Stimulated activated CD4-positive, alpha-beta T cell treated with anti-CD3 and anti-CD28 coated beads, Interleukin-1b, Interleukin-23, amount 100 ng/mL, for 48 hours (primary cell): ENCODE results near the gene SFRP5.

Experiments used
- DNase-seq: peaks from one replicate; pipeline ENCODE4 v3.0.0-alpha.2; 2020

Gene SFRP5

DNA sequence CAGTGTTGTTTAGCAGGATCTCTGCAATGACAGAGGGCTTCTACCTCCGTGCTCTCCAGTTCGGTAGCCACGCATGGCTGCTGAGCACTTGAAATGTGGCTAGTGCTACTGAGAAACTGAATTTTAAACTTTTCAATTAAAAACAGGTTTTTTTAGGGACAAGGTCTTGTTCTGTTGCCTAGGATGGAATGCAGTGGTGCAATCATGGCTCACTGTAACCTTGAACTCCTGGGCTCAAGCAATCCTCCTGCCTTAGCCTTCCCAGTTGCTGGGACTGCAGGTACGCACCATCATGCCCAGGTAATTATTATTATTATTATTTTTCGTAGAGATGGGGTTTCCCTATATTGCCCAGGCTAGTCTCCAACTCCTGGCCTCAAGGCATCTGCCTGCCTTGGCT lies 13.4 kb upstream of the SFRP5 start:
- no peak for DNase-seq

DNA sequence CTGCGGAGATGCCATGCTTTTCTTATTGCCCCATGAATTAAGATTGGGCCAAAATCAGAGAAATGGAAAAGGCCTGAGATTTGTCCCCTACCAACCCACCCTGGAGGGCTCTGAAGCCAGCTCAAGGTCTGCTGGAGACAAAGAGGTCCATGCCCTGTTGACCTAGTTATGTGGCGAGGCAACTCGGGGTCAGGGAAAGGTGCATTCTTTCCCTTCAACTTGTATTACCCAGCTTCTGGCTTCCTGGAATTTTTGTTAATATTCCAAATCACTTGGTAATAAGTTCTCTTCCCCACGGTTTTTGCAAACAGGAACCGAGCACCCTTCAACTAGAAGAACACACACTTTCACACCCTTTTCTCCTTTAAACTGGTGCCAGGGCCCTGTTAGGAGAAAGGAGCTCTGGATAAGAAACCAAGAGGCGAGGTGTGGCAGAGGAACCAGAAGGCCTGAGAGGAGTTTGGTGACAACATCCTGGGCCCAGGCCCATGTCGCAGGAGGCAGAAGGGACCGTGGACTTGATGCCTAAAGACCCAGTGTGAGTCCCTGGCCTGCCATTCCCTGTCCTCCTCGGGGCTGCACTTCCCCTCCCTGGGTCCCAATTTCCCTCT lies 12.5 kb upstream of the SFRP5 start:
- no peak for DNase-seq

DNA sequence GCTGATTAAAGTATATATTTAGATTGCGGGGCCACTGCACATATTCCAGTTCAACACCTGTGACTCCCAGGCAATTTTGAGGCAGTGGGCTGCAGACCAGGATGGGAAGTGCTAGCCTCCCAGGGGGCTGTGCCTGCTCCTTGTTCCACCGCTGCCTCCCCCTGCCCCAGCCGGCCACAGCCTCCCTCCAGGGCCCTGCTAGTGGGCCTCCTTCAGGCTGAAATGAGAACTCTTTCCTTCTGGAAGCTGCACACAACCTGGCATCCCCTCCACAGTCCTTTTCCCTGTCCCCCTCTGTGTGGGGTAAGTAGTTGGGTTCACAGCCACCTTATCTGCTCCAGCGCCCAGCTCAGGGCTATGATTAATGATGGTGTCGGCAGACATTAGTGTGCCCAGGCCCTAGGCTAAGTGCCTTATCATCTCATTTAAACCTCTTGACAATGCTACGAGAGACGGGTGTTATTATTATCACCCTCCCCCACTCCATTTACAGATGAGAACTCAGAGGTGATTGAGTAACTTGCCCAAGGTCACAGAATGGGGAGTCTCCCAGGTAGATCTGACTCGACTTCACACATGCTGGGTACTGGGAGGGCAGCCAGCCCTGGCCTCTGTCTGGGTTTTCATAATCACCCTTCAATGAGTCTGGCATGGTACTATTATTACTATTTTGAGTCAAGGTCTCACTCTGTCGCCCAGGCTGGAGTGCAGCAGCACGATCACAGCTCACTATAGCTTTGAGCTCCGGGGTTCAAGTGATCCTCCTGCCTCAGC lies 10.8 kb upstream of the SFRP5 start:
- no peak for DNase-seq

DNA sequence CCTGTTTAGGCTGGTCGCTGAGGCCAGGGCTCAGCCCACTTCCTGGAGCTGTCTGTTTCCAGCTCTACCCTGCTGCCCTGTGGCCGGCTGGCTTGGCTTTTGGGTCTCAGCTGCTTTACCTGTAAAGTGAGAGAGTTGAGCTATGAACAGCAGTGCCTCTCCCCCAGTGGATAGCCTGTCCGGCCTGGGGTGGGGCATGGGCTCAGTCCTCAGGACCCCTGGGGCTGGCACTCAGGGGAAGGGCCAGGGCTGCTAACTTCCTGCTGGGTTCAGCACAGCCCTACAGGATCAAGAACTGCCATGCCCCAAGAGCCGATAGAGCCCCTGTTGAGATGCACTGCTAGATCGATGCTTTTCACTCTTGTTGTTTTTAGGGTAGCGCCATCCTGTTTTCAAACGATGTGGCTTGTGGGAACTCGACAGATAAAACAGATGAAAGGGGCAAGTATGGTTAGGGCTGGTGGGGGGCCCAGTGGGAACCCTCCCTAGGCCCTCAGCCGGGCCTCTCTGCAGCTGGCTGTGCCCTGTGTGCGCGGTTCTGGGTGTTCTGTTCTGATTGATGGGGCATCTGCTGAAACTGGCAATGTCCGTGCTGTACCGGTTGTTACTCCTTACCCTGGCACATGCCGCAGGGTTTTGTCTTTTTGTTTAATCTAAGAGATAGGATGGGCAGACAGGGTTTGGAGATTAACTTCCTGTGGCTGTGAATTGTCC lies 10.0 kb upstream of the SFRP5 start:
- DNase-seq: no peak

DNA sequence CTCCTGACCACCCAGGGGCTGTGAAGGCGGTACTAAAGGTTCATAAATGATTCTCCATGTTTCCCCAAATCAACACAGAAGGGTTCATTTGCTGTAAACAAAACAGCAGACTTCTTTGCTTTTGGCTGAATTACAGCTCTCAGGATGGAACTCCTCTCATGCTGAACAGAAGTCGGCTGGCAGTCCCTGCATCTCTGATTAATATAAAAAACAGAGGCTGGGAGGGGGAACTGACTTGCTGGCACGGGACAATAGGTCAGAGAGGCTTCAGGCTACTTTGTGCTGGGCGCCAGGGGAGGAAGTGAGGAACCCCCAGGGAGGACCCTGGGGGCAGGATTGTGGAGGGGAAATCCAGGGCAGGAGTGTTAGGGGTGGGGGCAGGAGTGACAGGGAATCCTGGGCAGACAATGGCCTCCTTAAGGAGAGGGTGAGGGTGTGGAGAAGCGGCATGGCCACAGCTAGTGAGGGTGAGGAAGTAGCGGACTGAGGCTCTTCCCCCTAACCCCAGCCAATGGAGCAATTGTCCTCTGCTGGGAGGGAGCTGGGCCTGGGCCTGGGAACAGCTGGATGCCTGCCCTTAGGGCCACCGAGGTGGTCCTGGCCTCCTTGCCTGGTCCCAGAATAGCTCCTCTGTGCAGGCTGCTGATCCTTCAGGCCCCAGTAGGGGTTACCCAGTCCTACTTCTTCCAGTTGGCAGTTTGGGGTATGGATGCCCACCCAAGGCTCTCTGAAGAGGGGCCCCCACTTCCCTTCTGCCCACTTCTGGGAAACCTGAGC lies 9.2 kb upstream of the SFRP5 start:
- no peak for DNase-seq

DNA sequence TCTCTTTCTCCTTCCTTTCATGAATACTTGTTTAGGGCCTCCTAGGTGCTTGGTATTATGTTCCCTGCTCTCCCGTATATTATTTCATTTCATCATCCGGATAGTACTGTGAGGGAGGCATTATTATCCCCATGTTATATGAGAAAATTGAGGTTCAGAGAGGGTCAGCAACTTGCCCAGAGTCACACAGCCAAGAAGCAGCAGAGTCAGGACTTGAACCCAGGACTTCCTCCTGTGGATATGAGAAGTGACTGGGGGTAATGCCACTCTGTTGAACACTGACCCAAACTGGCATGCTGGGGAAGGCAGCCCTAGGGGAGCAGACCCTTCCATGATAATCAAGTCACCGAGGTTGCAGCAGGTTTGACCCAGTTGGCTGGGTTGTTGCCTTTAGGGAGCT lies 8.2 kb upstream of the SFRP5 start:
- no peak for DNase-seq

DNA sequence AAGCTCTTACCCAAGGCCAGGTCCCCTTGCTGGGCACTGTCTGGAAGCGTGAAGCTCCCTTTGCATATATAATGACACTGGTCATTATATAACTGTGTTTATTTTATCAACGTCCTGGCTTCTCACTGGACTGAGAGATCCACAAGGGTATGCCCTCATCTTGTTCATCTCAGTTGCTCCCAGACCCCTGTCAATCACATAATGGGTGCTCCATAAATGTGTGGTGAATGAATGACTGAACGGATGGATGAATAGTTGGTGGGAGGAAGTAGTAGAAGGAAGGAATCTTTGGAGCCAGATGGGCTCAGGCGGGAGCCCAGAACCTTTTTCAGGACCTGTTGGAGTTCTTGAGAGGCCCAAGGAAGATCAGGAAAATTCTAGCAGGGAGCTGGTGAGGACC lies 7.7 kb upstream of the SFRP5 start:
- no peak for DNase-seq

DNA sequence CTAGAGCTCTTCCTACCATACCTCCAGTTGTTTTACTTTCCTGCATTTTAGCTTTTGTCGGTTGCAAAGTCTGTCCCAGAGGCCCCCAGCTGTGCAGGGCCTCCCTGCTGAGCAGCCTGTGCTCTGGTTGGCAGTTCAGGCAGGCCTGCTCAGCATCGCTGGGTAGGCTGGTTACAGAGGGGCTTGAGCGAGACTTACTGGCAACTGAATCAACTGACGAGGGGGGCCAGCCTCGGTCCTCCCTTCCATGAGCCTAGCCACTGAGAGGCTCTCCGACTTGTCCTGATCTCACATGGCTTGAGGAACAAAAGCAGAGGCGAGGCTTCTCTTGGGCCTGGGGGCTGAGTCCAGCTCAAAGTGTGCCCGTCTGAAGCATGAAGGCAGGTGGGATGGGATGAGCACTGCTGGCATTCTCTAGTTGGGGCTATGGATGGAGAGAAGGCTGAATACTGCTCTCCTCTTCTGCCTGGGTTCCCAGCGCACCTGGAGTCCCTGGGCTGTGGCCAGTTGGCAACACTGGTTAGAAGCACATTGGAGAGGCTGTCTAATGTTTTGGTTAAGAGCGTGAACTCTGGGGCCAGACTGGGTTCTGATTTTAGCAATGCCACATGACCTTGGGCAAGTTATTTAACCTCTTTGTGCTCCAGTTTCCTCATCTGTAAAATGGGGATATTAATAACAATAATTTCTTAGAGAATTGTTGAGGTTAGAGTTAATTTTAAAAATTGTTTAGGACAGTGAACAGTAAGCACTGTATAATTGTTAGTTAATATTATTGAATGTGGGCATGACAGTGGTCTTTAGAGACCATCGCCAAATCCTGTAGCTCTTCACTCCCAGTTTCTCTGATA lies 6.9 kb upstream of the SFRP5 start:
- no peak for DNase-seq

- no peak for DNase-seq
Measured at GRCh38 chr10:97777143-97777542, 5.3 kb upstream of the SFRP5 start.

GRCh38 chr10:97774811-97775294 lies 3.1 kb upstream of the SFRP5 start:
- DNase-seq: no peak

- no peak for DNase-seq
Measured at GRCh38 chr10:97773096-97773495, 1.3 kb upstream of the SFRP5 start.

DNA sequence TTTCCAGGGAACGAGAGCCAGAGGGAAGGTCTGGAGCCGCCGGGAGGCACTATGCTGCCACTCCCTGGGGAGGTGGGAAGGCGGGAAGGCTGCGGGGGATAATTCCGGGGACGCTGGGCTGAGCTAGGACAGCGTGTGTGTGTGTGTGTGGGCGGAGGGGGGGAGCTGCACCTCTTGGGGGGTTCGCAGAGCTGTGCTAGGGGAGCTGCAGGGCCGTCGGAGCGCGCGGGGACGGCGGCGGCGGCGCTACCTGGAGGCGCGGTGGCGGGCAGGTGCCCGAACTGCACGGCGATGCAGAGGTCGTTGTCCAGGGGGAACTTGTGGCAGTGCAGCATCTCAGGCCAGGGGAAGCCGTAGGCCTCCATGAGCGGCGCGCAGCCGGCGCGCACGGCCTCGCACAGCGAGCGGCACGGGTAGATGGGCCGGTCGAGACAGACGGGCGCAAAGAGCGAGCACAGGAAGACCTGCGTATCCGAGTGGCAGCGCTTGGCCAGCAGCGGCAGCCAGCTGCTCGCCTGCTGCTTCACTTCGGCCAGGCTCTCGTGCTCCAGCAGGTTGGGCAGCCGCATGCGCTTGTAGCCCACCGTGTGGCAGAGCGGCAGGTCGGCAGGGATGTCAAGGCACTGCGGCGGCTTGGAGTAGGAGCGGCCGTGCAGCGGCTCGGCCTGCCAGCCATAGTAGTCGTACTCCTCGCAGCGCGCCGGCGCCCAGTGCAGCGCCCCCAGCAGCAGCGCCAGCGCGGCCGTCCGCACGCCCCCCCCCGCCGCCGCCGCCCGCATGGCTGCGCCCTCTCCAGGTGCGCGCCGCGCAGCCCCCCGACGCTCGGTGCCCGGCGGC lies 526 bp downstream of the SFRP5 start:
- DNase-seq: no peak

DNA sequence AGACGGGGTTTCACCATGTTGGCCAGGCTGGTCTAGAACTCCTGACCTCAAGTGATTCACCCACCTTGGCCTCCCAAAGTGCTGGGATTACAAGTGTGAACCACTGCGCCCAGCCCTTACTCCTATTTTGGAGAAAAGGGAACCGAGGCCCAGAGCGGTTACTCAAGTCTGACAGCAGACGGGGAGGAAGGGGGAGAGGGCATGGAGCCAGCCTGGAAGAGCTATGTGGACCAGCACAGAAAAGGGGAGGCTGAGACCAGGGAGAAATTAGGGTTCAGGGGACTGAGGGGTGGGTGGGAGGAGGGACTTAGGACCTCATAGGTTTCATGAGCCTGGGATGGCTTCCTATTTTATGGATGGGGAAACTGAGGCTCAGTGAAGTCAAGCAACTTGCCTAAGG lies 1.5 kb downstream of the SFRP5 start:
- DNase-seq: no peak

- DNase-seq: no peak
Measured at GRCh38 chr10:97768322-97769315, 3.2 kb downstream of the SFRP5 start.

- DNase-seq: no peak
Measured at GRCh38 chr10:97766996-97767924, 4.5 kb downstream of the SFRP5 start.

GRCh38 chr10:97766106-97766810 lies 5.5 kb downstream of the SFRP5 start:
- DNase-seq: no peak

GRCh38 chr10:97765201-97765600 lies 6.6 kb downstream of the SFRP5 start:
- no peak for DNase-seq

GRCh38 chr10:97764519-97764931 lies 7.3 kb downstream of the SFRP5 start:
- no peak for DNase-seq
